ENCODE data around the gene ZNF532. TPM values are rescaled to one million over a fixed set of nuclear protein-coding genes. Genes with fewer than 3 reads are reported as not detected.

Gene ZNF532
- total and polyA plus RNA-seq, 2 of the 13 experiments (the other 11 are each of a cell fraction or from before 2014, with no cell fraction given): not detected

GRCh38 chr18:58983260-58984155, 118.8 kb downstream of the ZNF532 start (continued):
- no peak for TF ChIP-seq CEBPZ (IDR thresholded peaks at IDR 0.05; ENCODE audit: low read length)

GRCh38 chr18:58988600-58988999, 123.9 kb downstream of the ZNF532 start:
- TF ChIP-seq ARNT (IDR thresholded peaks at IDR 0.05): no peak
- in situ Hi-C loops (cut with HindIII; ENCODE audit: extremely low pct_ligation_motif_present, low pct_unique_long_range_greater_than_20kb) (no loop called here), intact Hi-C loops (cut with micrococcal nuclease; ENCODE audit: unreplicated experiment) (no loop called here)
- no peak overlapping the region for H3K9ac ChIP-seq (ENCODE audit: insufficient read depth, low read depth, low read length)
- no peaks in the 10 kb centered on the region for H3K9me3 ChIP-seq (ENCODE audit: low read length)
- H3K79me2 ChIP-seq (ENCODE audit: insufficient read depth, low read length): no peaks in the 10 kb centered on the region
- ATAC-seq (no peak), DNase-seq (ENCODE audit: low spot score) (no peak), FAIRE-seq (no peak)
- ChIA-PET POLR2A (no interaction called here), CTCF (ENCODE audit: low intra/inter-chr PET ratio, low total read pairs) (no interaction called here)
- no peak overlapping the region for H3K4me3 ChIP-seq (replicated peaks in 1 of 3; ENCODE audit: insufficient read depth in 1 of 3, low read depth in 2 of 3, low read length in 3 of 3)
- H4K20me1 ChIP-seq (ENCODE audit: insufficient read depth, low read length): no peaks in the 10 kb centered on the region
- H3K27me3 ChIP-seq (ENCODE audit: control insufficient read depth in 1 of 2, insufficient read depth in 2 of 2, low read length in 2 of 2): peaks cover 0 to 32% of the 10 kb centered on the region in 2 experiments; a peak in 2 of 5 replicates
- H3K4me1 ChIP-seq (ENCODE audit: insufficient read depth, low read length): no peaks in the 10 kb centered on the region
- H3K27ac ChIP-seq (ENCODE audit: extremely low read length, insufficient read depth, low read length): no peak overlapping the region
- WGBS (ENCODE audit: low lambda C conversion rate): 1% methylated on average over 2 of the region's 2 CpGs
- no peak overlapping the region for H3K4me2 ChIP-seq (ENCODE audit: low read depth, low read length)
- no peaks in the 10 kb centered on the region for H3K36me3 ChIP-seq (replicated peaks in 1 of 2; ENCODE audit: control insufficient read depth in 1 of 2, insufficient read depth in 2 of 2, low read length in 2 of 2)
- H2AFZ ChIP-seq (ENCODE audit: low read length): no peak overlapping the region
- no TSS peak for BruUV-seq (replicated peaks)
